B cell (primary cell): ENCODE measurements around the gene PRKD2. TPM values are rescaled to one million over a fixed set of nuclear protein-coding genes. Genes with fewer than 3 reads are reported as not detected.

ENCODE experiments used
- ATAC-seq: fragments of 200-7000 bp; cut with Tn5 transposase; one replicate; pipeline ENCODE4 v1.10.0; 2021; ENCODE audit warnings: low read depth, mild to moderate bottlenecking, moderate number of reproducible peaks, moderate library complexity
- CTCF ChIA-PET: fragments of 350-600 bp; sonication (Branson Sonifier 250); formaldehyde crosslinking; loops from one replicate; lab custom pipeline; 2021; ENCODE audit warnings: antibody characterized with exemption, inconsistent platforms; lab: Charles Lee
- POLR2A ChIA-PET: fragments of 350-600 bp; sonication (Branson Sonifier 250); formaldehyde crosslinking; loops from one replicate; lab custom pipeline; 2021; ENCODE audit warnings: antibody characterized with exemption; lab: Charles Lee
- DNase-seq: peaks from one replicate; pipeline ENCODE4 v3.0.0; 2013
- H2AFZ ChIP-seq: 2 replicates; pipeline ENCODE4 v1.6.1; 2012; ENCODE audit warnings: mild to moderate bottlenecking, low read depth, low read length; ENCODE audit not compliant: insufficient read depth, poor library complexity, severe bottlenecking
- H3K27ac ChIP-seq, 2 donors: 1 replicate in 1 of 2; 2 replicates in 1 of 2; pipeline ENCODE4 v1.5.1; 2012 to 2013; ENCODE audit warnings: low read length in 2 of 2, mild to moderate bottlenecking in 2 of 2, moderate library complexity in 1 of 2
- H3K27me3 ChIP-seq, 4 experiments: fragments of 200-600 bp in 1 of 4; sonication (generic) in 1 of 4; replicated peaks in 1 of 4; 1 replicate in 2 of 4; 2 replicates in 2 of 4; pipeline versions ENCODE4 v1.6.1 to v1.7.0; 2013 to 2016; ENCODE audit warnings: low read length in 3 of 4, mild to moderate bottlenecking in 2 of 4, mixed read lengths in 1 of 4, moderate library complexity in 1 of 4; ENCODE audit not compliant: insufficient read depth in 4 of 4, control insufficient read depth in 3 of 4; ENCODE audit errors: control extremely low read depth in 1 of 4
- H3K36me3 ChIP-seq, 2 experiments: replicated peaks in 1 of 2; 1 replicate in 1 of 2; 2 replicates in 1 of 2; pipeline versions ENCODE4 v1.6.1 to v1.7.1; 2013; ENCODE audit warnings: low read length in 1 of 2; ENCODE audit not compliant: insufficient read depth in 2 of 2, control insufficient read depth in 1 of 2; ENCODE audit errors: control extremely low read depth in 1 of 2, extremely low read depth in 1 of 2
- H3K4me1 ChIP-seq, 2 donors: fragments of 200-600 bp in 1 of 2; sonication (generic) in 1 of 2; 1 replicate in 1 of 2; 2 replicates in 1 of 2; pipeline versions ENCODE4 v1.5.1 to v1.6.1; 2013 to 2017; ENCODE audit warnings: low read length in 2 of 2; ENCODE audit not compliant: control insufficient read depth in 2 of 2, insufficient read depth in 2 of 2
- H3K4me2 ChIP-seq: replicated peaks from 2 replicates; pipeline ENCODE3; 2012; ENCODE audit warnings: mild to moderate bottlenecking, low read depth, low read length; ENCODE audit not compliant: poor library complexity, severe bottlenecking
- H3K4me3 ChIP-seq, 5 experiments: fragments of 200-600 bp in 1 of 5; sonication (generic) in 1 of 5; 1 replicate in 3 of 5; 2 replicates in 2 of 5; pipeline versions ENCODE4 v1.5.1 to v1.7.0; 2011 to 2016; ENCODE audit warnings: low read length in 4 of 5, mild to moderate bottlenecking in 4 of 5, low read depth in 2 of 5, control low read depth in 1 of 5, moderate library complexity in 1 of 5; ENCODE audit not compliant: insufficient read depth in 1 of 5; ENCODE audit errors: control extremely low read depth in 1 of 5, extremely low read depth in 1 of 5
- H3K79me2 ChIP-seq: fragments of 200-600 bp; sonication (generic); one replicate; pipeline ENCODE4 v1.6.0; 2016; ENCODE audit warnings: low read length; ENCODE audit not compliant: control insufficient read depth, insufficient read depth
- H3K9ac ChIP-seq: fragments of 200-600 bp; sonication (generic); 2 replicates; pipeline ENCODE4 v1.6.1; 2017; ENCODE audit warnings: mild to moderate bottlenecking, low read length, moderate library complexity
- H3K9me3 ChIP-seq, 3 donors: one replicate each; pipeline versions ENCODE4 v1.6.1 to v1.7.1; 2013; ENCODE audit warnings: low read length in 2 of 3; ENCODE audit not compliant: control insufficient read depth in 2 of 3, insufficient read depth in 1 of 3; ENCODE audit errors: control extremely low read depth in 1 of 3
- H4K20me1 ChIP-seq: 2 replicates; pipeline ENCODE4 v1.6.0; 2012; ENCODE audit warnings: mild to moderate bottlenecking, low read length; ENCODE audit not compliant: insufficient read depth, control insufficient read depth, poor library complexity, severe bottlenecking
- H3K27ac Mint-ChIP-seq: one replicate; pipeline ENCODE4 v1.8.0; 2021; ENCODE audit warnings: mixed read lengths
- H3K27me3 Mint-ChIP-seq: one replicate; pipeline ENCODE4 v1.8.0; 2021; ENCODE audit warnings: mixed read lengths
- H3K4me1 Mint-ChIP-seq: one replicate; pipeline ENCODE4 v1.8.0; 2021; ENCODE audit warnings: mixed read lengths
- H3K4me3 Mint-ChIP-seq: one replicate; pipeline ENCODE4 v1.8.0; 2021; ENCODE audit warnings: mixed read lengths
- H3K9me3 Mint-ChIP-seq: one replicate; pipeline ENCODE4 v1.8.0; 2022; ENCODE audit warnings: mixed read lengths; ENCODE audit not compliant: insufficient read depth
- CTCF ChIP-seq: fragments of 200-600 bp; IDR thresholded peaks from one replicate; pipeline ENCODE4 v1.8.0; 2022; ENCODE audit warnings: antibody characterized with exemption, mild to moderate bottlenecking
- EZH2 ChIP-seq: IDR thresholded peaks from 2 replicates; pipeline ENCODE4 v1.6.1; 2012; ENCODE audit warnings: borderline replicate concordance, low read depth, mild to moderate bottlenecking, moderate library complexity, low read length; ENCODE audit not compliant: insufficient read depth, poor library complexity, severe bottlenecking
- WGBS: methylation state at CpG from one replicate; pipeline ENCODE4 v1.1.5; 2013; ENCODE audit warnings: missing lambda C conversion rate; ENCODE audit not compliant: insufficient coverage; 5-methylcytosine and 5-hydroxymethylcytosine counted together
- intact Hi-C: fragments of 100-400 bp; cut with micrococcal nuclease; formaldehyde crosslinking; loops from one replicate; pipeline ENCODE4 v1.10.0; 2022
- polyA plus RNA-seq: library from polyadenylated mRNA; depleted of rRNA; stranded (reverse); fragments of >200 nt; gene quantifications from 2 replicates; pipeline ENCODE4 v1.2.3, GENCODE V29; 2012
- total RNA-seq, 2 donors: library from RNA; stranded (reverse); fragments of 120-200 nt in 1 of 2; gene quantifications; 1 replicate in 1 of 2; 2 replicates in 1 of 2; pipeline versions ENCODE4 v1.2.3 to v1.2.4, GENCODE V29; 2013 to 2022

Gene PRKD2
- total and polyA plus RNA-seq, 2 donors (not counting 1 experiment from before 2014, with no cell fraction given), result 192 to 208 TPM

GRCh38 chr19:46687438-46688145 lies 29.3 kb downstream of the PRKD2 start:
- Histone ChIP-seq H3K36me3 (peaks cover 18 to 84% of the 10 kb centered on the region in 2 experiments), H3K9me3 (no peaks in the 10 kb centered on the region), H3K4me2 (no peak overlapping the region), H2AFZ (no peak overlapping the region), H3K4me3 (no peak overlapping the region), H3K27me3 (no peaks in the 10 kb centered on the region), H3K79me2 (peaks cover 28% of the 10 kb centered on the region), H3K27ac (no peak overlapping the region), H4K20me1 (peaks cover 81% of the 10 kb centered on the region), H3K9ac (no peak overlapping the region), H3K4me1 (no peaks in the 10 kb centered on the region)
- CTCF ChIA-PET, result interaction anchor here (0.6 to 1.4 kb wide), 6 partner anchors 15 to 326 kb away, joined by 3 to 4 read pairs (median 3); partner anchors contain the start of gene DACT3
- ATAC-seq (no peak), DNase-seq (no peak)
- H3K4me1 Mint-ChIP-seq, result no peaks in the 10 kb centered on the region
- H3K27me3 Mint-ChIP-seq, result no peaks in the 10 kb centered on the region
- no peak overlapping the region for H3K27ac Mint-ChIP-seq
- no peak overlapping the region for H3K4me3 Mint-ChIP-seq
- TF ChIP-seq EZH2 (no peak), CTCF (no peak)
- 88% methylated on average over 6 of the region's 6 CpGs for WGBS
- intact Hi-C loops, result no loop called here
- POLR2A ChIA-PET, result no interaction called here
- H3K9me3 Mint-ChIP-seq, result no peaks in the 10 kb centered on the region

GRCh38 chr19:46685189-46685588 lies 31.7 kb downstream of the PRKD2 start:
- peaks cover 12% of the 10 kb centered on the region for H3K79me2 ChIP-seq
- WGBS, result no CpG with 5 or more reads among the region's 3 CpGs
- H3K27ac ChIP-seq, result no peak overlapping the region
- Mint-ChIP-seq H3K4me1 (no peaks in the 10 kb centered on the region), H3K9me3 (no peaks in the 10 kb centered on the region), H3K27ac (no peak overlapping the region), H3K4me3 (no peak overlapping the region), H3K27me3 (no peaks in the 10 kb centered on the region)
- H3K4me2 ChIP-seq, result no peak overlapping the region
- H3K4me3 ChIP-seq, result no peak overlapping the region
- DNase-seq (no peak), ATAC-seq (no peak)
- H3K9me3 ChIP-seq, result no peaks in the 10 kb centered on the region
- peaks cover 17 to 79% of the 10 kb centered on the region in 2 experiments for H3K36me3 ChIP-seq
- no peak overlapping the region for H2AFZ ChIP-seq
- intact Hi-C loops, result no loop called here
- peaks cover 69% of the 10 kb centered on the region for H4K20me1 ChIP-seq
- no peaks in the 10 kb centered on the region for H3K4me1 ChIP-seq
- POLR2A ChIA-PET, result interaction anchor here (0.7 kb wide), 1 partner anchor 61 kb away, joined by 3 read pairs; the partner anchor contains the start of gene FKRP
- CTCF ChIA-PET, result no interaction called here
- H3K27me3 ChIP-seq, result no peaks in the 10 kb centered on the region
- H3K9ac ChIP-seq, result no peak overlapping the region
- no peak for TF ChIP-seq CTCF
